Naive B cell (primary cell): ENCODE results near the gene ZBTB20. TPM values are rescaled to one million over a fixed set of nuclear protein-coding genes. Genes with fewer than 3 reads are reported as not detected.

Experiments
- ATAC-seq, 2 donors: fragments of 150-1000 bp; cut with Tn5 transposase; 2 replicates each; pipeline ENCODE4 v1.10.0; 2021; ENCODE audit warnings: low read depth in 2 of 2, mild to moderate bottlenecking in 2 of 2, moderate library complexity in 2 of 2
- DNase-seq: peaks from one replicate; pipeline ENCODE4 v3.0.0; 2022
- H3K27ac Mint-ChIP-seq, 6 donors: one replicate each; pipeline ENCODE4 v1.8.0; 2020 to 2022; ENCODE audit warnings: mild to moderate bottlenecking in 6 of 6, mixed read lengths in 6 of 6, moderate library complexity in 5 of 6, inconsistent platforms in 2 of 6
- H3K27me3 Mint-ChIP-seq, 3 donors: one replicate each; pipeline ENCODE4 v1.8.0; 2021 to 2022; ENCODE audit warnings: mixed read lengths in 3 of 3, mild to moderate bottlenecking in 1 of 3
- H3K36me3 Mint-ChIP-seq, 2 donors: one replicate each; pipeline ENCODE4 v1.8.0; 2020 to 2022; ENCODE audit warnings: mixed read lengths in 2 of 2, inconsistent platforms in 1 of 2, mild to moderate bottlenecking in 1 of 2
- H3K4me1 Mint-ChIP-seq, 3 donors: one replicate each; pipeline ENCODE4 v1.8.0; 2020 to 2022; ENCODE audit warnings: mixed read lengths in 3 of 3, inconsistent platforms in 1 of 3, mild to moderate bottlenecking in 1 of 3, moderate library complexity in 1 of 3
- H3K4me3 Mint-ChIP-seq, 8 donors: one replicate each; pipeline ENCODE4 v1.8.0; 2020 to 2022; ENCODE audit warnings: mild to moderate bottlenecking in 8 of 8, mixed read lengths in 8 of 8, moderate library complexity in 8 of 8, inconsistent platforms in 2 of 8
- H3K9me3 Mint-ChIP-seq, 7 donors: one replicate each; pipeline ENCODE4 v1.8.0; 2020 to 2022; ENCODE audit warnings: mixed read lengths in 7 of 7, mild to moderate bottlenecking in 5 of 7, inconsistent platforms in 2 of 7, moderate library complexity in 1 of 7
- polyA plus RNA-seq, 6 donors: library from polyadenylated mRNA; unstranded; fragments of 300-500 nt; fragmentation: Illumina TruSeq; gene quantifications; one replicate each; pipeline ENCODE4 v1.2.3, GENCODE V29; 2021; ENCODE audit warnings: low read depth in 6 of 6

The ZBTB20 gene
- polyA plus RNA-seq, 6 donors from 2014 or later: 20.4 to 38.5 (median 34.6) TPM

- ATAC-seq (no peak), DNase-seq (no peak)
- peaks cover 0 to 21% of the 10 kb centered on the region in 2 donors for H3K36me3 Mint-ChIP-seq
- no peak overlapping the region for H3K4me3 Mint-ChIP-seq
- H3K27me3 Mint-ChIP-seq: no peaks in the 10 kb centered on the region
- peaks cover 1 to 13% (median 10%) of the 10 kb centered on the region in 3 donors for H3K4me1 Mint-ChIP-seq
- H3K9me3 Mint-ChIP-seq: no peaks in the 10 kb centered on the region
- H3K27ac Mint-ChIP-seq: no peak overlapping the region
Measured at GRCh38 chr3:114877378-114878113, 269.5 kb downstream of the ZBTB20 start.

- ATAC-seq: no peak
- Mint-ChIP-seq H3K36me3 (peaks cover 0 to 15% of the 10 kb centered on the region in 2 donors), H3K27ac (peak overlapping the region in 1 of 6 donors; percentile 58), H3K4me1 (peaks cover 10 to 29% (median 19%) of the 10 kb centered on the region in 3 donors), H3K27me3 (no peaks in the 10 kb centered on the region), H3K4me3 (no peak overlapping the region), H3K9me3 (no peaks in the 10 kb centered on the region)
- no peak for DNase-seq
Measured at GRCh38 chr3:114874522-114874971, 272.5 kb downstream of the ZBTB20 start.

- DNase-seq (no peak), ATAC-seq (no peak)
- no peaks in the 10 kb centered on the region for H3K27me3 Mint-ChIP-seq
- H3K9me3 Mint-ChIP-seq: no peaks in the 10 kb centered on the region
- peaks cover 0 to 15% of the 10 kb centered on the region in 2 donors for H3K36me3 Mint-ChIP-seq
- H3K27ac Mint-ChIP-seq: no peak overlapping the region
- peaks cover 10 to 29% (median 19%) of the 10 kb centered on the region in 3 donors for H3K4me1 Mint-ChIP-seq
- no peak overlapping the region for H3K4me3 Mint-ChIP-seq
Measured at GRCh38 chr3:114873591-114873990, 273.5 kb downstream of the ZBTB20 start.

GRCh38 chr3:114872588-114872987 lies 274.5 kb downstream of the ZBTB20 start:
- Mint-ChIP-seq H3K4me3 (no peak overlapping the region), H3K27me3 (no peaks in the 10 kb centered on the region), H3K4me1 (peaks cover 10 to 29% (median 19%) of the 10 kb centered on the region in 3 donors), H3K27ac (no peak overlapping the region), H3K9me3 (no peaks in the 10 kb centered on the region), H3K36me3 (peaks cover 0 to 9% of the 10 kb centered on the region in 2 donors)
- DNase-seq: no peak
- ATAC-seq: no peak

GRCh38 chr3:114872050-114872449 lies 275.0 kb downstream of the ZBTB20 start:
- H3K36me3 Mint-ChIP-seq: peaks cover 0 to 9% of the 10 kb centered on the region in 2 donors
- no peaks in the 10 kb centered on the region for H3K9me3 Mint-ChIP-seq
- no peaks in the 10 kb centered on the region for H3K27me3 Mint-ChIP-seq
- H3K4me1 Mint-ChIP-seq: peaks cover 10 to 29% (median 19%) of the 10 kb centered on the region in 3 donors
- H3K4me3 Mint-ChIP-seq: no peak overlapping the region
- ATAC-seq (no peak), DNase-seq (no peak)
- H3K27ac Mint-ChIP-seq: peak overlapping the region in 2 of 6 donors; percentile 21 to 64

- Mint-ChIP-seq H3K4me1 (peaks cover 21 to 24% (median 23%) of the 10 kb centered on the region in 3 donors), H3K27ac (peak overlapping the region in 1 of 6 donors; percentile 42)
Measured at GRCh38 chr3:114867835-114868503, 279.1 kb downstream of the ZBTB20 start.

GRCh38 chr3:114867359-114867758 lies 279.7 kb downstream of the ZBTB20 start:
- Mint-ChIP-seq H3K4me1 (peaks cover 20 to 24% (median 23%) of the 10 kb centered on the region in 3 donors), H3K4me3 (no peak overlapping the region), H3K36me3 (no peaks in the 10 kb centered on the region), H3K9me3 (no peaks in the 10 kb centered on the region), H3K27ac (peak overlapping the region in 1 of 6 donors; percentile 42), H3K27me3 (no peaks in the 10 kb centered on the region)
- no peak for ATAC-seq
- DNase-seq: no peak

More at GRCh38 chr3:114867835-114868503, 279.1 kb downstream of the ZBTB20 start:
- Mint-ChIP-seq H3K4me3 (no peak overlapping the region), H3K36me3 (no peaks in the 10 kb centered on the region), H3K27me3 (no peaks in the 10 kb centered on the region), H3K9me3 (no peaks in the 10 kb centered on the region)
- no peak for DNase-seq
- no peak for ATAC-seq

- Mint-ChIP-seq H3K4me1 (peaks cover 15 to 25% (median 16%) of the 10 kb centered on the region in 3 donors), H3K9me3 (no peaks in the 10 kb centered on the region), H3K27me3 (no peaks in the 10 kb centered on the region), H3K36me3 (no peaks in the 10 kb centered on the region), H3K27ac (no peak overlapping the region), H3K4me3 (no peak overlapping the region)
- ATAC-seq (no peak), DNase-seq (no peak)
Measured at GRCh38 chr3:114866430-114866829, 280.7 kb downstream of the ZBTB20 start.

- no peaks in the 10 kb centered on the region for H3K27me3 Mint-ChIP-seq
- no peak for DNase-seq
- no peak for ATAC-seq
- H3K4me1 Mint-ChIP-seq: peaks cover 16 to 30% (median 23%) of the 10 kb centered on the region in 3 donors
- no peaks in the 10 kb centered on the region for H3K36me3 Mint-ChIP-seq
- H3K4me3 Mint-ChIP-seq: no peak overlapping the region
- H3K9me3 Mint-ChIP-seq: no peaks in the 10 kb centered on the region
- no peak overlapping the region for H3K27ac Mint-ChIP-seq
Measured at GRCh38 chr3:114864970-114865369, 282.1 kb downstream of the ZBTB20 start.

- Mint-ChIP-seq H3K36me3 (no peaks in the 10 kb centered on the region), H3K27ac (peak overlapping the region; percentile 4 to 81 (median 24)), H3K4me3 (peak overlapping the region in 6 of 8 donors; percentile 10 to 45 (median 28)), H3K27me3 (no peaks in the 10 kb centered on the region), H3K4me1 (peaks cover 26 to 37% (median 28%) of the 10 kb centered on the region in 3 donors), H3K9me3 (no peaks in the 10 kb centered on the region)
- no peak for DNase-seq
- no peak for ATAC-seq
Measured at GRCh38 chr3:114863848-114864247, 283.2 kb downstream of the ZBTB20 start.

GRCh38 chr3:114861666-114862065 lies 285.4 kb downstream of the ZBTB20 start:
- ATAC-seq (no peak), DNase-seq (no peak)
- H3K4me3 Mint-ChIP-seq: no peak overlapping the region
- H3K4me1 Mint-ChIP-seq: peaks cover 40 to 58% (median 42%) of the 10 kb centered on the region in 3 donors
- no peaks in the 10 kb centered on the region for H3K9me3 Mint-ChIP-seq
- peak overlapping the region in 1 of 6 donors; percentile 33 for H3K27ac Mint-ChIP-seq
- no peaks in the 10 kb centered on the region for H3K36me3 Mint-ChIP-seq
- no peaks in the 10 kb centered on the region for H3K27me3 Mint-ChIP-seq

- Mint-ChIP-seq H3K4me1 (peaks cover 40 to 58% (median 44%) of the 10 kb centered on the region in 3 donors), H3K27ac (peak overlapping the region in 1 of 6 donors; percentile 2), H3K9me3 (no peaks in the 10 kb centered on the region), H3K4me3 (no peak overlapping the region), H3K36me3 (no peaks in the 10 kb centered on the region), H3K27me3 (no peaks in the 10 kb centered on the region)
- DNase-seq (no peak), ATAC-seq (no peak)
Measured at GRCh38 chr3:114860531-114860930, 286.6 kb downstream of the ZBTB20 start.

GRCh38 chr3:114858329-114858728 lies 288.8 kb downstream of the ZBTB20 start:
- H3K27me3 Mint-ChIP-seq: no peaks in the 10 kb centered on the region
- no peak overlapping the region for H3K4me3 Mint-ChIP-seq
- peak overlapping the region in 1 of 6 donors; percentile 2 for H3K27ac Mint-ChIP-seq
- peaks cover 24 to 62% (median 38%) of the 10 kb centered on the region in 3 donors for H3K4me1 Mint-ChIP-seq
- H3K36me3 Mint-ChIP-seq: no peaks in the 10 kb centered on the region
- DNase-seq (peak; percentile 14), ATAC-seq (peak; percentile 51 to 61)
- H3K9me3 Mint-ChIP-seq: no peaks in the 10 kb centered on the region

- H3K27me3 Mint-ChIP-seq: no peaks in the 10 kb centered on the region
Measured at GRCh38 chr3:114857299-114857701, 289.8 kb downstream of the ZBTB20 start.

More at GRCh38 chr3:114857299-114857701, 289.8 kb downstream of the ZBTB20 start:
- Mint-ChIP-seq H3K27ac (peak overlapping the region in 1 of 6 donors; percentile 60), H3K4me1 (peaks cover 24 to 58% (median 47%) of the 10 kb centered on the region in 3 donors), H3K36me3 (no peaks in the 10 kb centered on the region), H3K4me3 (no peak overlapping the region), H3K9me3 (no peaks in the 10 kb centered on the region)
- no peak for DNase-seq
- no peak for ATAC-seq
